Neural progenitor cell (in vitro differentiated cells): Measurements from ENCODE around the gene ENO4. TPM values are rescaled to one million over a fixed set of nuclear protein-coding genes. Genes with fewer than 3 reads are reported as not detected.

ENCODE experiments used
- DNase-seq: peaks from one replicate; pipeline ENCODE4 v3.0.0-alpha.2; 2016; ENCODE audit warnings: low spot score
- H2AFZ ChIP-seq: fragments of 200-600 bp; sonication (generic); replicated peaks from 2 replicates; pipeline ENCODE4 v1.6.1; 2016; ENCODE audit warnings: antibody characterized with exemption
- H3F3A ChIP-seq: fragments of 200-600 bp; sonication (generic); 2 replicates; pipeline ENCODE4 v1.6.1; 2016; ENCODE audit warnings: antibody characterized with exemption, low read depth
- H3K27ac ChIP-seq: fragments of 200-600 bp; sonication (generic); 2 replicates; pipeline ENCODE4 v1.5.1; 2016; ENCODE audit warnings: mild to moderate bottlenecking
- H3K27me3 ChIP-seq: fragments of 200-600 bp; sonication (generic); 2 replicates; pipeline ENCODE4 v1.6.1; 2016; ENCODE audit warnings: mild to moderate bottlenecking, moderate library complexity
- H3K36me3 ChIP-seq: fragments of 200-600 bp; sonication (generic); 2 replicates; pipeline ENCODE4 v1.5.1; 2016
- H3K4me1 ChIP-seq: fragments of 200-600 bp; sonication (generic); 2 replicates; pipeline ENCODE4 v1.6.1; 2016; ENCODE audit warnings: mixed run types
- H3K4me2 ChIP-seq: fragments of 200-600 bp; sonication (generic); 2 replicates; pipeline ENCODE4 v1.6.1; 2016
- H3K4me3 ChIP-seq: fragments of 200-600 bp; sonication (generic); 2 replicates; pipeline ENCODE4 v1.5.1; 2016
- H3K79me2 ChIP-seq: fragments of 200-600 bp; sonication (generic); 2 replicates; pipeline ENCODE4 v1.6.1; 2016; ENCODE audit warnings: low read depth
- H3K9ac ChIP-seq: fragments of 200-600 bp; sonication (generic); 2 replicates; pipeline ENCODE4 v1.6.1; 2016
- H3K9me3 ChIP-seq: fragments of 200-600 bp; sonication (generic); 2 replicates; pipeline ENCODE4 v1.5.1; 2016; ENCODE audit warnings: low read depth
- H4K20me1 ChIP-seq: fragments of 200-600 bp; sonication (generic); 2 replicates; pipeline ENCODE4 v1.6.1; 2016; ENCODE audit warnings: low read depth
- H3K27ac Mint-ChIP-seq: 3 replicates; pipeline ENCODE4 v1.8.0; 2021; ENCODE audit warnings: mixed read lengths
- H3K27me3 Mint-ChIP-seq: 2 replicates; pipeline ENCODE4 v1.8.0; 2022; ENCODE audit warnings: low read depth, mild to moderate bottlenecking, inconsistent platforms, moderate library complexity, mixed read lengths; ENCODE audit not compliant: insufficient read depth
- H3K36me3 Mint-ChIP-seq: 3 replicates; pipeline ENCODE4 v1.8.0; 2021; ENCODE audit warnings: mixed read lengths
- H3K4me1 Mint-ChIP-seq: 3 replicates; pipeline ENCODE4 v1.8.0; 2021; ENCODE audit warnings: mixed read lengths
- H3K4me3 Mint-ChIP-seq: 3 replicates; pipeline ENCODE4 v1.8.0; 2021; ENCODE audit warnings: mild to moderate bottlenecking, moderate library complexity, mixed read lengths
- H3K9me3 Mint-ChIP-seq: 3 replicates; pipeline ENCODE4 v1.8.0; 2020; ENCODE audit warnings: mixed read lengths
- CTCF ChIP-seq: fragments of 200-600 bp; sonication (generic); IDR thresholded peaks from 2 replicates; pipeline ENCODE4 v1.5.1; 2017; ENCODE audit warnings: antibody characterized with exemption, mild to moderate bottlenecking
- EZH2 ChIP-seq: fragments of 200-600 bp; sonication (generic); IDR thresholded peaks from 2 replicates; pipeline ENCODE4 v1.6.1; 2017; ENCODE audit warnings: antibody characterized with exemption, mild to moderate bottlenecking, moderate library complexity
- EZH2phosphoT487 ChIP-seq: fragments of 200-600 bp; sonication (generic); IDR thresholded peaks from 2 replicates; pipeline ENCODE4 v1.6.1; 2017; ENCODE audit warnings: antibody characterized with exemption
- total RNA-seq: library from RNA; depleted of rRNA; stranded (reverse); fragments of >200 nt; gene quantifications from 2 replicates; pipeline ENCODE4 v1.2.3, GENCODE V29; 2015; ENCODE audit warnings: low replicate concordance

The ENO4 gene
- total RNA-seq, 1 donor from 2014 or later, result 10.0 TPM

- peaks cover 17% of the 10 kb centered on the region for H3K4me1 ChIP-seq
- H3K9ac ChIP-seq, result no peak overlapping the region
- H3K36me3 Mint-ChIP-seq, result peaks cover 2% of the 10 kb centered on the region
- H3K27me3 ChIP-seq, result no peaks in the 10 kb centered on the region
- H3K4me3 Mint-ChIP-seq, result no peak overlapping the region
- H3K27ac Mint-ChIP-seq, result no peak overlapping the region
- no peak overlapping the region for H3K4me3 ChIP-seq
- no peak overlapping the region for H3K4me2 ChIP-seq
- H3K9me3 Mint-ChIP-seq, result peaks cover 2% of the 10 kb centered on the region
- no peaks in the 10 kb centered on the region for H3K27me3 Mint-ChIP-seq
- H3K79me2 ChIP-seq, result no peaks in the 10 kb centered on the region
- H2AFZ ChIP-seq, result no peak overlapping the region
- TF ChIP-seq EZH2phosphoT487 (no peak), CTCF (no peak), EZH2 (no peak)
- H4K20me1 ChIP-seq, result no peaks in the 10 kb centered on the region
- H3K4me1 Mint-ChIP-seq, result peaks cover 22% of the 10 kb centered on the region
- peaks cover 5% of the 10 kb centered on the region for H3F3A ChIP-seq
- H3K9me3 ChIP-seq, result no peaks in the 10 kb centered on the region
- no peak overlapping the region for H3K27ac ChIP-seq
- H3K36me3 ChIP-seq, result no peaks in the 10 kb centered on the region
- DNase-seq, result no peak
These were observed 21.6 kb downstream of the ENO4 start for GRCh38 chr10:116870949-116871348.

- Histone ChIP-seq H3K4me2 (no peak overlapping the region), H2AFZ (no peak overlapping the region), H3K4me1 (peaks cover 17% of the 10 kb centered on the region), H3K9me3 (no peaks in the 10 kb centered on the region), H3K79me2 (no peaks in the 10 kb centered on the region), H3K36me3 (no peaks in the 10 kb centered on the region), H3K27me3 (no peaks in the 10 kb centered on the region), H4K20me1 (no peaks in the 10 kb centered on the region), H3K9ac (no peak overlapping the region), H3K27ac (no peak overlapping the region), H3F3A (peaks cover 5% of the 10 kb centered on the region), H3K4me3 (no peak overlapping the region)
- peaks cover 2% of the 10 kb centered on the region for H3K36me3 Mint-ChIP-seq
- no peaks in the 10 kb centered on the region for H3K27me3 Mint-ChIP-seq
- H3K4me3 Mint-ChIP-seq, result no peak overlapping the region
- no peak overlapping the region for H3K27ac Mint-ChIP-seq
- peaks cover 16% of the 10 kb centered on the region for H3K4me1 Mint-ChIP-seq
- TF ChIP-seq EZH2phosphoT487, result no peak
- no peak for TF ChIP-seq CTCF
- TF ChIP-seq EZH2, result no peak
- no peak for DNase-seq
- peaks cover 2% of the 10 kb centered on the region for H3K9me3 Mint-ChIP-seq
These were observed 23.8 kb downstream of the ENO4 start for GRCh38 chr10:116873134-116873533.

- Mint-ChIP-seq H3K9me3 (peaks cover 5% of the 10 kb centered on the region), H3K27ac (no peak overlapping the region), H3K36me3 (peaks cover 2% of the 10 kb centered on the region), H3K4me3 (no peak overlapping the region), H3K27me3 (no peaks in the 10 kb centered on the region), H3K4me1 (peaks cover 27% of the 10 kb centered on the region)
- Histone ChIP-seq H3K27me3 (no peaks in the 10 kb centered on the region), H3K4me1 (peaks cover 30% of the 10 kb centered on the region), H3K27ac (no peak overlapping the region), H3K36me3 (no peaks in the 10 kb centered on the region), H3K4me3 (no peak overlapping the region), H3K79me2 (no peaks in the 10 kb centered on the region), H3F3A (peaks cover 26% of the 10 kb centered on the region), H3K4me2 (no peak overlapping the region), H3K9me3 (no peaks in the 10 kb centered on the region), H4K20me1 (no peaks in the 10 kb centered on the region), H2AFZ (no peak overlapping the region), H3K9ac (no peak overlapping the region)
- TF ChIP-seq CTCF (no peak), EZH2phosphoT487 (no peak), EZH2 (no peak)
- DNase-seq, result no peak
These were observed 26.6 kb downstream of the ENO4 start for GRCh38 chr10:116875897-116876296.
